PC-9 (cell line): ENCODE measurements around the gene SDK2.

Experiments used
- CTCF ChIP-seq: fragments of 200-600 bp; sonication (generic); conservative IDR thresholded peaks from 2 replicates; pipeline ENCODE4 v1.6.1; 2017; ENCODE audit warnings: mixed run types, antibody characterized with exemption, mild to moderate bottlenecking, moderate library complexity
- EZH2 ChIP-seq: fragments of 200-600 bp; sonication (generic); IDR thresholded peaks from 2 replicates; pipeline ENCODE4 v1.8.0; 2017; ENCODE audit warnings: antibody characterized with exemption, low read depth

GRCh38 chr17:73390221-73390620 lies 254.0 kb downstream of the SDK2 start:
- TF ChIP-seq CTCF (no peak), EZH2 (no peak)
